ENCODE data around the gene C7orf57.
"Not testable (repeated sequence)": the region's sequence is repeated elsewhere in the genome, so short reads cannot be mapped to it uniquely, and the experiment has no call there.

The C7orf57 gene

GRCh38 chr7:48035301-48035966, at the start of gene C7orf57:
TSS of gene C7orf57 (plus strand) at chr7:48035543. CDS start at chr7:48036309, 766 bp downstream.
- DNase-seq (ENCODE audit: low spot score) = peak; percentile 89

GRCh38 chr7:47988496-47989386, 46.6 kb upstream of the C7orf57 start:
- no peak for DNase-seq (ENCODE audit: low spot score)

DNA sequence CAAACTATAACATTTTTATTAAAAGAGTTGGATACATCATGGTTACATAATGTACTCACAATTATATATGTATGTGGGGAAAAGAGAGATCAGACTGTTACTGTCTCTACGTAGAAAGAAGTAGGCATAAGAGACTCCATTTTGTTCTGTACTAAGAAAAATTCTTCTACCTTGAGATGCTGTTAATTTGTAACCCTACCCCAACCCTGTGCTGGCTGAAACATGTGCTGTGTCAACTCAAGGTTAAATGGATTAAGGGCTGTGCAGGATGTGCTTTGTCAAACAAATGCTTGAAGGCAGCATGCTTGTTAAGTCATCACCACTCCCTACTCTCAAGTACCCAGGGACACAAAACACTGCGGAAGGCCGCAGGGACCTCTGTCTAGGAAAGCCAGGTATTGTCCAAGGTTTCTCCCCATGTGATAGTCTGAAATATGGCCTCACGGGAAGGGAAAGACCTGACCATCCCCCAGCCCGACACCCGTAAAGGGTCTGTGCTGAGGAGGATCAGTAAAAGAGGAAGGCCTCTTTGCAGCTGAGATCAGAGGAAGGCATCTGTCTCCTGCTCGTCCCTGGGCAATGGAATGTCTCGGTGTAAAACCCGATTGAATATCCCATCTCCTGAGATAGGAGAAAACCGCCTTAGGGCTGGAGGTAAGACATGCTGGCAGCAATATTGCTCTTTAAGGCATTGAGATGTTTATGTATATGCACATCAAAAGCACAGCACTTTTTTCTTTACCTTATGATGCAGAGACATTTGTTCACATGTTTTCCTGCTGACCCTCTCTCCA, 45.5 kb upstream of the C7orf57 start:
- DNase-seq (ENCODE audit: low spot score) = not testable (repeated sequence)

DNA sequence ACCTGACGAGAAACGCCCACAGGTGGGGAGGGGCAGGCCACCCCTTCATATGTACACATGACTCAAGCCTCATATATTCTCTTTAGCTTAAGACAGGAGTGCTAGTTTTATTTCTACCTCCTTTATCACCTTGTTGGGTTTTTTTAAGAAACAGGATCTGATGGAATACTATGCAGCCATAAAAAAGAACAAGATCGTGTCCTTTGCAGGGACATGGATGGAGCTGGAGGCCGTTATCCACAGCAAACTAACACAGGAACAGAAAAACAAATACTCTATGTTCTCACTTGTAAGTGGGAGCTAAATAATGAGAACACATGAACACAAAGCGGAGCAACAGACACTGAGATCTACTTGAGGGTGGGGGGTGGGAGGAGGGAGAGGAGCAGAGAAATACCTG, 44.8 kb upstream of the C7orf57 start:
- DNase-seq (ENCODE audit: low spot score) = no peak

- DNase-seq (ENCODE audit: low spot score) = no peak
These were observed 44.1 kb upstream of the C7orf57 start for GRCh38 chr7:47991270-47991669.

DNA sequence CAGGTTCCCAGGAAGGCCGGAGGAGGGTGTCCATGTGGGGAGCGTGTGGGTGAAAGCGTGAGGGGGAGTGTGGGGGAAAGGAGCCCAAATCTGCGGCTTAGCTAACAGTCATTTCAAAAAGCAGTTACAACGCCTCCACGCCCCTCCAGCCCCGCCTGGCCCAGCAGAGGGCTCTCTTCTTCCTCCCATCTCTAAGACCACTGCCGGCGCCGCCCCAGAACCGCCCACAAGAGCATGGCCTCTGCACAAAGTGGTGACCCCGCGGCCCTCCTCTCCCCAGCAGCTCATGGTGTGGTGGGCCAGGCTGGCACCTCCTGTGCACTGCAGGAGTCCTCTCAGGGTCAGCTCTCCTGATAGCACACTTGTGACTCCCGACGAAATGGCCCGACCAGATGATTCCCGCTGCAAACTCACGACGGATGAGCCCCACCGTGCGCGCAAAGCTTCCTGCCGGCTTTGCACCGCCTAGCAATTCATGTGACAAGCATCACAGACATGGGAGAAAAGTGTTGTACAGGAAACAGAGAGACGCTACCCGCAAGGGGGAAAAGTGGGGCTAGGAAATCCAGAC, 43.5 kb upstream of the C7orf57 start:
- DNase-seq (ENCODE audit: low spot score) = peak; percentile 90

- no peak for DNase-seq (ENCODE audit: low spot score)
These were observed 42.9 kb upstream of the C7orf57 start for GRCh38 chr7:47992446-47992845.

DNA sequence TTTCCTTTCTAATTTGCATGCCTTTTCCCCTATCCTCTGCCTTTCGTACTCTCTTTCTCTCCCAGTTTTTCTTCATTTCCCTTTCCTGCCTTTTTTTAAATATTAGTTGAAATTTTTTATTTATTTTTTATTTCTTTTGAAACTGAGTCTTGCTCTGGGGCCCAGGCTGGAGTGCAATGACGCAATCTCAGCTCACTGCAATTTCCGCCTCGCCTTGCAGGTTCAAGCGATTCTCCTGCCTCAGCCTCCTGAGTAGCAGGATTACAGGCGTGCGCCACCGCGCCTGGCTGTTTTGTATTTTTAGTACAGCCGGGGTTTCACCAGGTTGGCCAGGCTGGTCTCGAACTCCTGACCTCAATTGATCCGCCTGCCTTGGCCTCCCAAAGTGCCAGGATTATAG, 35.9 kb upstream of the C7orf57 start:
- DNase-seq (ENCODE audit: low spot score) = no peak

GRCh38 chr7:48000164-48000563, 35.2 kb upstream of the C7orf57 start:
- DNase-seq (ENCODE audit: low spot score) = not testable (repeated sequence)

DNA sequence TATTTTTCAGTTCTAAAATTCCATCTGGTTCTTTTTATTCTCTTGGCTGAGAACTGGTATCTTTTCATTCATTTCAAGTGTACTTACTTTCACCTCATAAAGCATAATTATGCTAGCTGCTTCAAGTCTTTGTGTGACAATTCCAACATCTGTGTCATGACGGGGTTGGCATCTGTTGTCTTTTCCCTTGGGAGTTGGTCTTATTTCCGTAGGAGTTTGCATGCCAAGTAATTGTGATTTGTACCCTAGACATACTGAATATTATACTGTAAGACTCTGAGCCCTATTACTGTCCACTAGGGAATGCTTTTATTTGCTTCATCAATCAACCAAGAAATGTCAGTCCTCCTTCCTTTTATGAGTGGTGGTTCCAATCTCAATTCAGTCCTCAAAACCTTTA, 31.3 kb upstream of the C7orf57 start:
- DNase-seq (ENCODE audit: low spot score) = no peak

- no peak for DNase-seq (ENCODE audit: low spot score)
These were observed 30.7 kb upstream of the C7orf57 start for GRCh38 chr7:48004638-48005037.

DNA sequence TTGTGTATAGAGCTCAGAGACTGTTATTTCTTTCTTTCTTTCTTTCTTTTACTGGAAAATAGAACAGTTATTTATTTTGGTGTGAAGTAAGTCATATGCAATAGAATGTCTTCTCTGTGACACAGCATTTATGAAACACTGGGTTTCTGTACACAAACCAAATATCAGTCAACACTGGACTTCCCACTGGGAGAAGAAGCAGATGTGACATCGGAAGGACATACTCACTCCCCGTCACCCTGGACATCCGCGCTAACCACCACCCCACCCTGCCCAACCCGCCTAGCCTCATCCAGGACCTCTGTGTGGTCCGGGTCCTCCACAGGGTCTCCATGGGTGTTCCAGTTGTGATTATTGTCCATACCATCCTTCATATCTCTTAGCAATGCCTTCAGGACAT, 28.5 kb upstream of the C7orf57 start:
- no peak for DNase-seq (ENCODE audit: low spot score)

- DNase-seq (ENCODE audit: low spot score) = no peak
These were observed 26.1 kb upstream of the C7orf57 start for GRCh38 chr7:48009257-48009656.

DNA sequence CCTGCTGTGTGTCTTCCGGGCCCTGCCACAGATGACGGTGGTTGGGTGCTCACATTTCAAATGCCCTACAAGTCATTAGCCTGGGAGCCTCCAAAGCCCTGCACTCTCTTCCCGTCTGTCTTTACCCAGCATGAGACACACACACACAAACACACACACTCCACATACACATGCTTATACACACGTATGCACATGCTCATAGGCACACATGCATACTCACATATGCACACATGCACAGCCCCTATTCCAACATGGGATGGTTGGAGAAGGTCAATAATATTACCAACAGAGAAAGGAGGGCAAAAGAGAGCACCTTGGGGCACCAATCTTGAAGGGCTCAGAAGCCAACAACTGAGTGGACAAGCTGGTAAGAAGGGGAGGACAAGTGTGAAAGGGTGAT, 25.4 kb upstream of the C7orf57 start:
- no peak for DNase-seq (ENCODE audit: low spot score)

GRCh38 chr7:48011323-48011722, 24.0 kb upstream of the C7orf57 start:
- no peak for DNase-seq (ENCODE audit: low spot score)

- no peak for DNase-seq (ENCODE audit: low spot score)
These were observed 23.4 kb upstream of the C7orf57 start for GRCh38 chr7:48011951-48012350.

GRCh38 chr7:48016641-48017040, 18.7 kb upstream of the C7orf57 start:
- DNase-seq (ENCODE audit: low spot score) = no peak

- DNase-seq (ENCODE audit: low spot score) = no peak
These were observed 17.7 kb upstream of the C7orf57 start for GRCh38 chr7:48017674-48018073.

DNA sequence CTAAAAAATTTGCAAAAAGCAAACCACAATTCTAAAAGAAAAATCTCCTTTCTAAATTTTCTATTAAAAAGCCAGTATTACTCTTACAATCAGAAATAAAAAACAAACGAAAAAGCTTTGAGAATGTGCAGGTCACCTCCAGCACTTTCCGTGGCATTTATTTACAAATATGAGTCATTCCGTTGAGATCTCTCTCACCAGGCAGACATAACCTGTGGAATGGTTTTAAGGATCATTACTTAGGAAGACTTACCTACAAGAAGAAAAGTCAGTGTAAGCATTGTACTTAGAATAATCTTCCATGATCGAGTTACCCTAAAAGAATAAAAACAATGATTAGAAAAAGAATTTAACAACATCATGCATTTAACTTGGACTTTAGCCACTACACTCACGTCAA, 9.7 kb upstream of the C7orf57 start:
- DNase-seq (ENCODE audit: low spot score) = no peak

- DNase-seq (ENCODE audit: low spot score) = no peak
These were observed 6.4 kb upstream of the C7orf57 start, which contains the start of gene SUN3 for GRCh38 chr7:48028938-48029337. TSS of gene SUN3 (minus strand) at chr7:48029107. CDS start at chr7:48028938, 169 bp downstream.

DNA sequence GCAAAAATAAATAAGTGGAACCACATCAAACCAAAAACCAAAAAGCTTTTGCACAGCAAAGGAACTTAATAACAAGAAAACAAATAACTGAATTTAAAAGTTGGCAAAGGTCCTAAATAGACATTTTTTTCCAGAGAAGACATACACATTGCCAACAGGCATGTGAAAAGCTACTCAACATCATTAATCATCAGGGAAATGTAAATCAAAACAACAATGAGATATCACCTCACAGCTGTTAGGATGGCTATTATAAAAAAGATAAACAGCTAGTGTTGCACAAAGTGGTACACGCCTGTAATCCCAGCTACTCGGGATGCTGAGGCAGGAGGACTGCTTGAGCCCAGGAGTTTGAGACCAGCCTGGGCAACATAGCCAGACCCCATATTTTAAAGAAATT, 4.2 kb upstream of the C7orf57 start:
- DNase-seq (ENCODE audit: low spot score) = no peak

- DNase-seq (ENCODE audit: low spot score) = no peak
These were observed 1.4 kb upstream of the C7orf57 start for GRCh38 chr7:48033922-48034321.
